ENCODE data around the gene SRP9. TPM values are rescaled to one million over a fixed set of nuclear protein-coding genes. Genes with fewer than 3 reads are reported as not detected.

SRP9 gene
- total RNA-seq (ENCODE audit: low replicate concordance), result 751 and 1,104 TPM in 2 replicates

- Histone ChIP-seq H3K79me2 (ENCODE audit: low read depth) (peaks cover 50% of the 10 kb centered on the region), H3K4me3 (peak within 1 kb of the TSS; percentile 78), H3K4me1 (peaks cover 28% of the 10 kb centered on the region), H3K4me2 (peak within 1 kb of the TSS; percentile 95), H3F3A (ENCODE audit: low read depth) (peaks cover 14% of the 10 kb centered on the region), H4K20me1 (ENCODE audit: low read depth) (peaks cover 42% of the 10 kb centered on the region), H3K9ac (peak within 1 kb of the TSS; percentile 93), H3K36me3 (peaks cover 4% of the 10 kb centered on the region), H3K9me3 (ENCODE audit: low read depth) (no peaks in the 10 kb centered on the region), H2AFZ (replicated peaks) (peak within 1 kb of the TSS; percentile 66), H3K27me3 (no peaks in the 10 kb centered on the region), H3K27ac (peak within 1 kb of the TSS; percentile 92)
- Mint-ChIP-seq H3K9me3 (no peaks in the 10 kb centered on the region), H3K4me3 (no peak within 1 kb of the TSS), H3K27ac (peak within 1 kb of the TSS; percentile 30), H3K27me3 (ENCODE audit: insufficient read depth, low read depth) (peaks cover 4% of the 10 kb centered on the region), H3K4me1 (peaks cover 33% of the 10 kb centered on the region), H3K36me3 (peaks cover 13% of the 10 kb centered on the region)
- DNase-seq (ENCODE audit: low spot score), result peak; percentile 100
- TF ChIP-seq EZH2phosphoT487 (IDR thresholded peaks at IDR 0.05), result no peak
- TF ChIP-seq CTCF (IDR thresholded peaks at IDR 0.05), result peak; percentile 92
- TF ChIP-seq EZH2 (IDR thresholded peaks at IDR 0.05), result no peak
These were observed at the start of gene SRP9 for GRCh38 chr1:225777583-225778336. TSS of gene SRP9 (plus strand) at chr1:225777826. CDS start at chr1:225777941, 115 bp downstream.

- H4K20me1 ChIP-seq (ENCODE audit: low read depth), result no peaks in the 10 kb centered on the region
- H2AFZ ChIP-seq (replicated peaks), result no peak overlapping the region
- H3K27ac Mint-ChIP-seq, result no peak overlapping the region
- no peak overlapping the region for H3K4me3 ChIP-seq
- peaks cover 7% of the 10 kb centered on the region for H3K4me1 ChIP-seq
- peaks cover 13% of the 10 kb centered on the region for H3K4me1 Mint-ChIP-seq
- H3K4me2 ChIP-seq, result no peak overlapping the region
- no peak overlapping the region for H3K27ac ChIP-seq
- no peaks in the 10 kb centered on the region for H3K9me3 Mint-ChIP-seq
- H3K79me2 ChIP-seq (ENCODE audit: low read depth), result no peaks in the 10 kb centered on the region
- no peaks in the 10 kb centered on the region for H3K9me3 ChIP-seq (ENCODE audit: low read depth)
- no peaks in the 10 kb centered on the region for H3K36me3 Mint-ChIP-seq
- H3K36me3 ChIP-seq, result no peaks in the 10 kb centered on the region
- H3F3A ChIP-seq (ENCODE audit: low read depth), result no peaks in the 10 kb centered on the region
- H3K27me3 Mint-ChIP-seq (ENCODE audit: insufficient read depth, low read depth), result peaks cover 7% of the 10 kb centered on the region
- H3K27me3 ChIP-seq, result no peaks in the 10 kb centered on the region
- no peak for TF ChIP-seq EZH2 (IDR thresholded peaks at IDR 0.05)
- TF ChIP-seq EZH2phosphoT487 (IDR thresholded peaks at IDR 0.05), result no peak
- H3K4me3 Mint-ChIP-seq, result no peak overlapping the region
- no peak overlapping the region for H3K9ac ChIP-seq
- no peak for DNase-seq (ENCODE audit: low spot score)
These were observed 46.1 kb upstream of the SRP9 start for GRCh38 chr1:225731491-225731890.

GRCh38 chr1:225733254-225733653 is 44.4 kb upstream of the SRP9 start:
- Mint-ChIP-seq H3K36me3 (no peaks in the 10 kb centered on the region), H3K27ac (no peak overlapping the region), H3K9me3 (no peaks in the 10 kb centered on the region), H3K27me3 (ENCODE audit: insufficient read depth, low read depth) (peaks cover 2% of the 10 kb centered on the region), H3K4me1 (peaks cover 14% of the 10 kb centered on the region), H3K4me3 (no peak overlapping the region)
- Histone ChIP-seq H3K9ac (no peak overlapping the region), H3K4me2 (no peak overlapping the region), H3K4me3 (no peak overlapping the region), H3K27ac (no peak overlapping the region), H3K79me2 (ENCODE audit: low read depth) (no peaks in the 10 kb centered on the region), H3K4me1 (peaks cover 14% of the 10 kb centered on the region), H3K27me3 (no peaks in the 10 kb centered on the region), H2AFZ (replicated peaks) (no peak overlapping the region), H3K36me3 (no peaks in the 10 kb centered on the region), H3K9me3 (ENCODE audit: low read depth) (no peaks in the 10 kb centered on the region), H3F3A (ENCODE audit: low read depth) (no peaks in the 10 kb centered on the region), H4K20me1 (ENCODE audit: low read depth) (no peaks in the 10 kb centered on the region)
- no peak for TF ChIP-seq EZH2phosphoT487 (IDR thresholded peaks at IDR 0.05)
- no peak for TF ChIP-seq EZH2 (IDR thresholded peaks at IDR 0.05)
- TF ChIP-seq CTCF (IDR thresholded peaks at IDR 0.05), result no peak
- DNase-seq (ENCODE audit: low spot score), result no peak
